ENCODE results near the gene HMCN2. TPM values are rescaled to one million over a fixed set of nuclear protein-coding genes. Genes with fewer than 3 reads are reported as not detected.
A peak's percentile ranks its signal among the peaks of the same experiment; 100 is the strongest.

The HMCN2 gene
- total RNA-seq, 1 donor from 2014 or later, result not detected

GRCh38 chr9:130233587-130233945 lies 32.0 kb upstream of the HMCN2 start:
- H3K27ac Mint-ChIP-seq, result no peak overlapping the region
- no peaks in the 10 kb centered on the region for H3K36me3 Mint-ChIP-seq (ENCODE audit: low read depth)
- DNase-seq, result no peak
- H3K4me3 Mint-ChIP-seq, result no peak overlapping the region
- H3K9me3 Mint-ChIP-seq, result no peaks in the 10 kb centered on the region
- intact Hi-C loops (cut with micrococcal nuclease), result loop anchor here (10.0 kb wide), 1 partner anchor 349 kb away; no protein-coding TSS in a partner anchor
- H3K27me3 Mint-ChIP-seq, result no peaks in the 10 kb centered on the region
- H3K4me1 Mint-ChIP-seq, result peaks cover 3% of the 10 kb centered on the region

- Mint-ChIP-seq H3K36me3 (ENCODE audit: low read depth) (no peaks in the 10 kb centered on the region), H3K4me3 (no peak overlapping the region), H3K9me3 (no peaks in the 10 kb centered on the region), H3K27ac (no peak overlapping the region), H3K4me1 (peaks cover 5% of the 10 kb centered on the region), H3K27me3 (no peaks in the 10 kb centered on the region)
- no peak for DNase-seq
- intact Hi-C loops (cut with micrococcal nuclease), result loop anchor here (5.0 to 10.0 kb wide), 2 partner anchors 350 to 497 kb away; no protein-coding TSS in a partner anchor
These were observed 31.0 kb upstream of the HMCN2 start for GRCh38 chr9:130234340-130235260.

GRCh38 chr9:130235558-130236435 lies 29.8 kb upstream of the HMCN2 start:
- peak; percentile 91 for DNase-seq
- Mint-ChIP-seq H3K9me3 (no peaks in the 10 kb centered on the region), H3K4me1 (peaks cover 16% of the 10 kb centered on the region), H3K27me3 (no peaks in the 10 kb centered on the region), H3K36me3 (ENCODE audit: low read depth) (no peaks in the 10 kb centered on the region), H3K4me3 (peak overlapping the region; percentile 39), H3K27ac (no peak overlapping the region)
- intact Hi-C loops (cut with micrococcal nuclease), result loop anchor here (1.0 to 10.0 kb wide), 3 partner anchors 128 to 498 kb away; no protein-coding TSS in a partner anchor

GRCh38 chr9:130236436-130236985 lies 29.0 kb upstream of the HMCN2 start:
- H3K27me3 Mint-ChIP-seq, result no peaks in the 10 kb centered on the region
- no peaks in the 10 kb centered on the region for H3K9me3 Mint-ChIP-seq
- no peak overlapping the region for H3K4me3 Mint-ChIP-seq
- DNase-seq, result no peak
- H3K36me3 Mint-ChIP-seq (ENCODE audit: low read depth), result no peaks in the 10 kb centered on the region
- intact Hi-C loops (cut with micrococcal nuclease), result loop anchor here (1.0 to 10.0 kb wide), 3 partner anchors 129 to 499 kb away; no protein-coding TSS in a partner anchor
- no peak overlapping the region for H3K27ac Mint-ChIP-seq
- peaks cover 18% of the 10 kb centered on the region for H3K4me1 Mint-ChIP-seq

- H3K4me3 Mint-ChIP-seq, result no peak overlapping the region
- intact Hi-C loops (cut with micrococcal nuclease), result loop anchor here (5.0 to 10.0 kb wide), 2 partner anchors 352 to 500 kb away; no protein-coding TSS in a partner anchor
These were observed 28.5 kb upstream of the HMCN2 start for GRCh38 chr9:130237076-130237475.

GRCh38 chr9:130237763-130238524 lies 27.6 kb upstream of the HMCN2 start:
- intact Hi-C loops (cut with micrococcal nuclease), result loop anchor here (5.0 to 10.0 kb wide), 2 partner anchors 353 to 501 kb away; no protein-coding TSS in a partner anchor
- no peak for DNase-seq
- Mint-ChIP-seq H3K27me3 (no peaks in the 10 kb centered on the region), H3K4me3 (no peak overlapping the region), H3K9me3 (no peaks in the 10 kb centered on the region), H3K36me3 (ENCODE audit: low read depth) (no peaks in the 10 kb centered on the region), H3K27ac (no peak overlapping the region), H3K4me1 (peaks cover 21% of the 10 kb centered on the region)

More at GRCh38 chr9:130237076-130237475, 28.5 kb upstream of the HMCN2 start:
- H3K36me3 Mint-ChIP-seq (ENCODE audit: low read depth), result no peaks in the 10 kb centered on the region
- H3K27me3 Mint-ChIP-seq, result no peaks in the 10 kb centered on the region
- peaks cover 18% of the 10 kb centered on the region for H3K4me1 Mint-ChIP-seq
- no peaks in the 10 kb centered on the region for H3K9me3 Mint-ChIP-seq
- DNase-seq, result no peak
- no peak overlapping the region for H3K27ac Mint-ChIP-seq

GRCh38 chr9:130239363-130239695 lies 26.2 kb upstream of the HMCN2 start:
- DNase-seq, result no peak
- no peaks in the 10 kb centered on the region for H3K36me3 Mint-ChIP-seq (ENCODE audit: low read depth)
- H3K9me3 Mint-ChIP-seq, result no peaks in the 10 kb centered on the region
- no peak overlapping the region for H3K27ac Mint-ChIP-seq
- H3K27me3 Mint-ChIP-seq, result no peaks in the 10 kb centered on the region
- H3K4me1 Mint-ChIP-seq, result peaks cover 24% of the 10 kb centered on the region
- intact Hi-C loops (cut with micrococcal nuclease), result loop anchor here (1.0 to 10.0 kb wide), 3 partner anchors 111 to 502 kb away; no protein-coding TSS in a partner anchor
- no peak overlapping the region for H3K4me3 Mint-ChIP-seq

GRCh38 chr9:130239741-130240241 lies 25.8 kb upstream of the HMCN2 start:
- Mint-ChIP-seq H3K4me1 (peaks cover 24% of the 10 kb centered on the region), H3K36me3 (ENCODE audit: low read depth) (no peaks in the 10 kb centered on the region), H3K9me3 (no peaks in the 10 kb centered on the region), H3K27ac (no peak overlapping the region), H3K4me3 (no peak overlapping the region), H3K27me3 (no peaks in the 10 kb centered on the region)
- DNase-seq, result peak; percentile 66
- intact Hi-C loops (cut with micrococcal nuclease), result loop anchor here (1.0 to 10.0 kb wide), 3 partner anchors 111 to 502 kb away; no protein-coding TSS in a partner anchor

GRCh38 chr9:130240410-130241197 lies 25.0 kb upstream of the HMCN2 start:
- H3K27me3 Mint-ChIP-seq, result no peaks in the 10 kb centered on the region
- no peak overlapping the region for H3K27ac Mint-ChIP-seq
- intact Hi-C loops (cut with micrococcal nuclease), result no loop called here
- no peaks in the 10 kb centered on the region for H3K9me3 Mint-ChIP-seq
- H3K4me1 Mint-ChIP-seq, result peaks cover 24% of the 10 kb centered on the region
- no peak overlapping the region for H3K4me3 Mint-ChIP-seq
- DNase-seq, result peak; percentile 80
- H3K36me3 Mint-ChIP-seq (ENCODE audit: low read depth), result no peaks in the 10 kb centered on the region

- Mint-ChIP-seq H3K4me1 (peaks cover 20% of the 10 kb centered on the region), H3K27ac (no peak overlapping the region), H3K9me3 (no peaks in the 10 kb centered on the region), H3K36me3 (ENCODE audit: low read depth) (no peaks in the 10 kb centered on the region), H3K4me3 (no peak overlapping the region), H3K27me3 (no peaks in the 10 kb centered on the region)
- no peak for DNase-seq
- intact Hi-C loops (cut with micrococcal nuclease), result no loop called here
These were observed 24.4 kb upstream of the HMCN2 start for GRCh38 chr9:130241198-130241535.

GRCh38 chr9:130242270-130243014 lies 23.1 kb upstream of the HMCN2 start:
- DNase-seq, result no peak
- peaks cover 20% of the 10 kb centered on the region for H3K4me1 Mint-ChIP-seq
- intact Hi-C loops (cut with micrococcal nuclease), result no loop called here
- peak overlapping the region; percentile 0 for H3K4me3 Mint-ChIP-seq
- no peak overlapping the region for H3K27ac Mint-ChIP-seq
- no peaks in the 10 kb centered on the region for H3K36me3 Mint-ChIP-seq (ENCODE audit: low read depth)
- H3K9me3 Mint-ChIP-seq, result no peaks in the 10 kb centered on the region
- no peaks in the 10 kb centered on the region for H3K27me3 Mint-ChIP-seq

Data from activated CD4-positive, alpha-beta T cell treated with anti-CD3 and anti-CD28 coated beads, Interleukin-2, amount 10 ng/mL, durations not matched to agents 24 days and 14 days (primary cell).